Measurements from ENCODE around the gene ABI1. TPM values are rescaled to one million over a fixed set of nuclear protein-coding genes. Genes with fewer than 3 reads are reported as not detected.
"Not testable (repeated sequence)": the region's sequence is repeated elsewhere in the genome, so short reads cannot be mapped to it uniquely, and the experiment has no call there.

Gene ABI1
- polyA plus RNA-seq, 2 of the 4 experiments (the other 2 are of a cell fraction) = 35.8 to 67.6 TPM

DNA sequence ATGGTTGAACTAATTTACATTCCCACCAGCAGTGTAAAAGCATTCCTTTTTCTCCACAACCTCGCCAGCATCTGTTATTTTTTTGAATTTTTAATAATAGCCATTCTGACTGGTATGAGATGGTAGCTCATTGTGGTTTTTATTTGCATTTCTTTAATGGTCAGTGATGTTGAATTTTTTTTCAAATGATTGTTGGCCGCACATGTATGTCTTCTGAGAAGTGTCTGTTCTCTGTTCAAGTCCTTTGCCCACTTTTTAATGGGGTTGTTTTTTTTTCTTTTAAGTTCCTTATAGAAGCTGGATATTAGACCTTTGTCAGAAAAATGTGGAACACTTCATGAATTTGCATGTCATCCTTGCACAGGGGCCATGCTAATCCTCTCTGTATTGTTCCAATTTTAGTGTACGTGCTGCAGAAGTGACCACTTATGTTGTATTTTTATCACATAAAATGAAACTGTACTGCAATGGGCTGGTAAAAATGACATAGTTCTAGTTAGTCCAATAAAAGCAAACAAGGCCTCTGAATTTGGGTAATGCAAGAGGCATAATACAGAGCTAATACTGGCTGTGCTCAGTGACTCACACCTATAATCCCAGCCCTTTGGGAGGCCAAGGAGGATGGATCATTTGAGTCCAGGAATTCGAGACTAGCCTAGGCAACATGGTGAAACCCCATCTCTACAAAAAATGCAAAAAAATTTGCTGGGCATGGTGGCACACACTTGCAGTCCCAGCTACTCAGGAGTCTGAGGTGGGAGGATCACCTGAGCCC is 70.3 kb downstream of the ABI1 start:
- POLR2A ChIA-PET = no interaction called here
- Histone ChIP-seq H3K4me1 (0 out of 3 replicates have a peak, but pooled peaks cover 5% of the 10 kb centered on the region), H3K9me3 (peaks cover 1% of the 10 kb centered on the region; the same call in 1 of the 3 replicates), H3K27ac (no peak overlapping the region), H3K4me2 (no peak overlapping the region), H3K4me3 (no peak overlapping the region)
- FAIRE-seq = no peak
- no peak for ATAC-seq
- no peak for TF ChIP-seq FOSL2 (IDR thresholded peaks at IDR 0.05)
- TF ChIP-seq FOSL2 (CRISPR knock-in tag; IDR thresholded peaks at IDR 0.05) = no peak
- TF ChIP-seq CEBPB (IDR thresholded peaks at IDR 0.05) = no peak
- no peak for TF ChIP-seq CHD4 (IDR thresholded peaks at IDR 0.05; ENCODE audit: borderline replicate concordance)
- CTCF ChIA-PET = interaction anchor here (0.6 to 0.8 kb wide), 2 partner anchors 92 to 221 kb away, joined by 3 read pairs; no protein-coding TSS in a partner anchor
- 96% methylated on average over 4 of the region's 4 CpGs for WGBS (ENCODE audit: missing lambda C conversion rate)
- DNase-seq (ENCODE audit: low read depth in 1 of 2, low spot score in 1 of 2) = no peak

DNA sequence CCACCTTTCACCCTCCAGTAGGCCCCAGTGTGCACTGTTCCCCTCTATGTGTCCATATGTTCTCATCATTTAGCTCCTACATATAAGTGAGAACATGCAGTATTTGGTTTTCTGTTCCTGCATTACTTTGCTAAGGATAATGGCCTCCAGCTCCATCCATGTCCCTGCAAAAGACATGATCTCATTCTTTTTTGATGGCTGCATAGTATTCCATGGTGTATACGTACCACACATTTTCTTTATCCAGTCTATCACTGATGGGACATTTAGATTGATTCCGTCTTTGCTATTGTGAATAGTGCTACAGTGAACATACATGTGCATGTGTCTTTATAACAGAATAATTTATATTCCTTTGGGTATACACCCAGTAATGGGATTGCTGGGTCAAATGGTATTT is 71.0 kb downstream of the ABI1 start:
- FAIRE-seq; H3K4me2 ChIP-seq; H3K4me3 ChIP-seq; H3K27ac ChIP-seq; POLR2A ChIA-PET; H3K4me1 ChIP-seq; ATAC-seq; H3K9me3 ChIP-seq; DNase-seq (ENCODE audit: low read depth in 1 of 2, low spot score in 1 of 2): not testable (repeated sequence)
- CTCF ChIA-PET = interaction anchor here (0.6 to 0.8 kb wide), 2 partner anchors 92 to 221 kb away, joined by 3 read pairs; no protein-coding TSS in a partner anchor
- 92% methylated on average over 2 of the region's 2 CpGs for WGBS (ENCODE audit: missing lambda C conversion rate)

DNA sequence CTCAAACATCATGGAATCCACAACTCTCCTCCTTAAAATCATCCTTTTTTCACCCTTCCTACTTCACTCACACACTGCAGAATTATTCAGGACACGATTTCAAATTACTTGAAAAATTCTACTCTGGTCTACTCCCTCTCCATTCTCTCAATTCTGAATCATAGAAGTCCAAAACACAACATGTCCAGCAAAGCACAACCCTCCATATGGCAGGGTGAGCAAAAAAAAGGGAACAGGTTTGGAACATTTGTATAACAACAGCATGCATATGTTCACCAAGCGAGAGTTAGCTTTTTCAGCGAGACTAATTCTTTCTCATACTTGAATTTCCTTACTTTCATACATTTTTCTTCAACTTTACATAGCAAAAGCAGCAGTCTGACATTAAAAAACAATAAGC is 73.4 kb downstream of the ABI1 start:
- Histone ChIP-seq H3K4me2 (no peak overlapping the region), H3K27ac (no peak overlapping the region), H3K4me1 (peaks cover 8% of the 10 kb centered on the region; the same call in 2 of the 3 replicates), H3K9me3 (no peaks in the 10 kb centered on the region), H3K4me3 (no peak overlapping the region)
- WGBS (ENCODE audit: missing lambda C conversion rate) = 93% methylated on average over 3 of the region's 3 CpGs
- TF ChIP-seq NPAS2 (CRISPR knock-in tag; IDR thresholded peaks at IDR 0.05; ENCODE audit: borderline replicate concordance) = no peak
- TF ChIP-seq EP300 (IDR thresholded peaks at IDR 0.05) = no peak
- no peak for TF ChIP-seq RARB (CRISPR knock-in tag; IDR thresholded peaks at IDR 0.05)
- no peak for TF ChIP-seq TP53 (CRISPR knock-in tag; IDR thresholded peaks at IDR 0.05)
- TF ChIP-seq RFX5 (IDR thresholded peaks at IDR 0.05) = no peak
- no peak for TF ChIP-seq ZC3H11A (IDR thresholded peaks at IDR 0.05)
- TF ChIP-seq GATA3 (IDR thresholded peaks at IDR 0.05; ENCODE audit: borderline replicate concordance) = no peak
- CTCF ChIA-PET = interaction anchor here (1.0 to 1.1 kb wide), 2 partner anchors 27 to 74 kb away, joined by 4 read pairs; partner anchors contain the start of gene ABI1
- POLR2A ChIA-PET = no interaction called here
- FAIRE-seq (no peak), DNase-seq (ENCODE audit: low read depth in 1 of 2, low spot score in 1 of 2) (no peak), ATAC-seq (no peak)

DNA sequence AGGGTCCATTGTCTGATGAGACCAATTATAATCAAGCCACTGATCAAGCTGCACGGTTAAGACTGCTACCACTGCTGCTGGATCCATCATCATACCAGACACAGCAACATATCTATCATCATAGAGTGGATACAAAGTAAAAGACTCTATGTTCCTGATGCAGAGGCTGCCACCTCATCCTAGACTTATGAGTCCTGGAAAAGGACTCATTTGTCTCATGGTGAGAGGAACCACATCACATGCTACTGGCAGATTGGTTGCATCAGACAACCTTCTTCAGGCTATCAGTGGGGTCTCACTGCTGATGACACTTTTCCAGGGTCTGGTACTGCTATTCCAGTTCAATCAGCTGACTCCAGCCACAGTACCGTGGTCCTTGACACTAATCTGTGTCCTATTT is 79.0 kb downstream of the ABI1 start:
- ATAC-seq = peak; percentile 26 to 29; a peak in 4 of 6 replicates
- ChIA-PET CTCF (interaction anchor here (0.7 to 1.7 kb wide), 4 partner anchors 10 to 79 kb away, joined by 3 to 6 read pairs (median 4); partner anchors contain the start of gene ABI1), POLR2A (interaction anchor here (1.1 kb wide), 1 partner anchor 85 kb away, joined by 3 read pairs; no protein-coding TSS in a partner anchor)
- no peaks in the 10 kb centered on the region for H3K9me3 ChIP-seq
- H3K4me3 ChIP-seq = no peak overlapping the region
- TF ChIP-seq BHLHE40 (IDR thresholded peaks at IDR 0.05; ENCODE audit: low read depth, low read length) = no peak
- TF ChIP-seq TP53 (CRISPR knock-in tag; IDR thresholded peaks at IDR 0.05) = no peak
- TF ChIP-seq SREBF2 (IDR thresholded peaks at IDR 0.05) = no peak
- no peak for TF ChIP-seq ZFP36 (IDR thresholded peaks at IDR 0.05; ENCODE audit: borderline replicate concordance, partially characterized antibody)
- TF ChIP-seq PHF8 (IDR thresholded peaks at IDR 0.05; ENCODE audit: borderline replicate concordance, low read depth) = no peak
- TF ChIP-seq, protein P1, sequence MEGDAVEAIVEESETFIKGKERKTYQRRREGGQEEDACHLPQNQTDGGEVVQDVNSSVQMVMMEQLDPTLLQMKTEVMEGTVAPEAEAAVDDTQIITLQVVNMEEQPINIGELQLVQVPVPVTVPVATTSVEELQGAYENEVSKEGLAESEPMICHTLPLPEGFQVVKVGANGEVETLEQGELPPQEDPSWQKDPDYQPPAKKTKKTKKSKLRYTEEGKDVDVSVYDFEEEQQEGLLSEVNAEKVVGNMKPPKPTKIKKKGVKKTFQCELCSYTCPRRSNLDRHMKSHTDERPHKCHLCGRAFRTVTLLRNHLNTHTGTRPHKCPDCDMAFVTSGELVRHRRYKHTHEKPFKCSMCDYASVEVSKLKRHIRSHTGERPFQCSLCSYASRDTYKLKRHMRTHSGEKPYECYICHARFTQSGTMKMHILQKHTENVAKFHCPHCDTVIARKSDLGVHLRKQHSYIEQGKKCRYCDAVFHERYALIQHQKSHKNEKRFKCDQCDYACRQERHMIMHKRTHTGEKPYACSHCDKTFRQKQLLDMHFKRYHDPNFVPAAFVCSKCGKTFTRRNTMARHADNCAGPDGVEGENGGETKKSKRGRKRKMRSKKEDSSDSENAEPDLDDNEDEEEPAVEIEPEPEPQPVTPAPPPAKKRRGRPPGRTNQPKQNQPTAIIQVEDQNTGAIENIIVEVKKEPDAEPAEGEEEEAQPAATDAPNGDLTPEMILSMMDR (IDR thresholded peaks at IDR 0.05) = no peak
- no peak for TF ChIP-seq RCOR1 (IDR thresholded peaks at IDR 0.05; ENCODE audit: low read depth, low read length)
- TF ChIP-seq, protein P2, sequence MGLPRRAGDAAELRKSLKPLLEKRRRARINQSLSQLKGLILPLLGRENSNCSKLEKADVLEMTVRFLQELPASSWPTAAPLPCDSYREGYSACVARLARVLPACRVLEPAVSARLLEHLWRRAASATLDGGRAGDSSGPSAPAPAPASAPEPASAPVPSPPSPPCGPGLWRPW (IDR thresholded peaks at IDR 0.05) = no peak
- 94% methylated on average over 2 of the region's 2 CpGs for WGBS (ENCODE audit: missing lambda C conversion rate)
- H3K4me1 ChIP-seq = peaks cover 26% of the 10 kb centered on the region
- H3K27ac ChIP-seq = peak overlapping the region; percentile 47 to 85
- FAIRE-seq = no peak
- H3K4me2 ChIP-seq = peak overlapping the region; percentile 59
- no peak for DNase-seq (ENCODE audit: low read depth in 1 of 2, low spot score in 1 of 2)

Data from A549 (cell line).